PC-9 (cell line): ENCODE measurements around the gene DCANP1. TPM values are rescaled to one million over a fixed set of nuclear protein-coding genes. Genes with fewer than 3 reads are reported as not detected.

Experiments used
- BruUV-seq: library from RNA; stranded (reverse); fragments of 400-500 nt; replicated peaks from 2 replicates; lab custom pipeline; 2021; lab: Mats Ljungman, UMichigan
- CTCF ChIA-PET: fragments of 300-600 bp; sonication (Branson Sonifier 250); formaldehyde crosslinking; loops from one replicate; lab custom pipeline; 2022; ENCODE audit warnings: antibody characterized with exemption; lab: Charles Lee
- POLR2A ChIA-PET: fragments of 300-600 bp; sonication (Branson Sonifier 250); formaldehyde crosslinking; loops from one replicate; lab custom pipeline; 2022; ENCODE audit warnings: antibody characterized with exemption; ENCODE audit not compliant: unreplicated experiment; lab: Charles Lee
- DNase-seq, 2 experiments: peaks; one replicate each; pipeline versions ENCODE4 v3.0.0 to v3.0.0-alpha.2; 2015 to 2022; ENCODE audit warnings: mixed read lengths in 1 of 2
- H2AFZ ChIP-seq: fragments of 200-600 bp; sonication (generic); 2 replicates; pipeline ENCODE4 v1.8.1; 2017; ENCODE audit warnings: antibody characterized with exemption
- H3F3A ChIP-seq: fragments of 200-600 bp; sonication (generic); 2 replicates; pipeline ENCODE4 v1.8.1; 2017; ENCODE audit warnings: antibody characterized with exemption, mild to moderate bottlenecking, low read depth; ENCODE audit not compliant: insufficient read depth
- H3K27ac ChIP-seq: fragments of 200-600 bp; sonication (generic); 2 replicates; pipeline ENCODE4 v1.6.1; 2016; ENCODE audit warnings: mixed run types
- H3K27me3 ChIP-seq: fragments of 200-600 bp; sonication (generic); 2 replicates; pipeline ENCODE4 v1.6.1; 2016; ENCODE audit warnings: low read depth, mixed run types; ENCODE audit not compliant: insufficient read depth
- H3K36me3 ChIP-seq: fragments of 200-600 bp; sonication (generic); 2 replicates; pipeline ENCODE4 v1.6.1; 2016; ENCODE audit warnings: low read depth, mixed run types
- H3K4me1 ChIP-seq: fragments of 200-600 bp; sonication (generic); replicated peaks from 2 replicates; pipeline ENCODE4 v1.6.1; 2016; ENCODE audit warnings: mixed run types; ENCODE audit not compliant: insufficient read depth
- H3K4me2 ChIP-seq: fragments of 200-600 bp; sonication (generic); 2 replicates; pipeline ENCODE4 v1.6.1; 2017; ENCODE audit warnings: mixed run types
- H3K4me3 ChIP-seq: fragments of 200-600 bp; sonication (generic); 2 replicates; pipeline ENCODE4 v1.6.1; 2016; ENCODE audit warnings: mixed run types
- H3K79me2 ChIP-seq: fragments of 200-600 bp; sonication (generic); 2 replicates; pipeline ENCODE4 v1.6.1; 2017; ENCODE audit warnings: low read depth, mixed run types
- H3K9me2 ChIP-seq: fragments of 200-600 bp; sonication (generic); 2 replicates; pipeline ENCODE4 v1.8.1; 2017; ENCODE audit warnings: mild to moderate bottlenecking; ENCODE audit not compliant: insufficient read depth
- H3K9me3 ChIP-seq: fragments of 200-600 bp; sonication (generic); 2 replicates; pipeline ENCODE4 v1.8.1; 2016; ENCODE audit warnings: low read depth; ENCODE audit not compliant: insufficient read depth
- H4K20me1 ChIP-seq: fragments of 200-600 bp; sonication (generic); 2 replicates; pipeline ENCODE4 v1.8.1; 2017; ENCODE audit not compliant: insufficient read depth
- EZH2 ChIP-seq: fragments of 200-600 bp; sonication (generic); IDR thresholded peaks from 2 replicates; pipeline ENCODE4 v1.8.0; 2017; ENCODE audit warnings: antibody characterized with exemption, low read depth
- intact Hi-C: fragments of 100-400 bp; cut with micrococcal nuclease; formaldehyde crosslinking; loops from one replicate; pipeline ENCODE4 v1.10.0; 2022; ENCODE audit not compliant: unreplicated experiment
- total RNA-seq: library from RNA; stranded (reverse); gene quantifications from 2 replicates; pipeline ENCODE4 v1.2.3, GENCODE V29; 2021
- TF ChIP-seq, protein P1 (sequence below): fragments of 200-600 bp; sonication (generic); conservative IDR thresholded peaks from 2 replicates; pipeline ENCODE4 v1.6.1; 2017; ENCODE audit warnings: mixed run types, antibody characterized with exemption, mild to moderate bottlenecking, moderate library complexity

DCANP1 gene
- total RNA-seq, 1 experiment from 2014 or later: not detected

DNA sequence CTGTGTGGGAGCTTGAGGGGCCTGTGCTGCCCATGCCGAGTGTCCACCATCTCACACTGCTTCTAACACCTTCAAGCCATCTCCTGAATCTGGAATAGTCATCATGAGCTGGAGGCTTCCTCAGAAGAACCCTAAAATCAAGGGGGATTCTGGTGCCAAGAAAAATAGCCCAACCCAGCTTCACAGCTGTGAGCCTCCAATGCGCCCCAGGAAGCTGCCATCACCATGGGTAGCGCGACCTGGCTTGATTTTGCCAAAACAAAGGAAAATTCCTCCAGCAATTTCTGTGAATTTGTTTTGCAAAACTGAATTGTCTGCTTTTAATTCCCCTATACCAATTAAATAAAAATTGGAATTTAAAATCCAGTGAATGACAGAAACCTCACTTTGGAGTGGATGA lies 11.2 kb upstream of the DCANP1 start:
- no peak for TF ChIP-seq EZH2
- TF ChIP-seq, protein P1, sequence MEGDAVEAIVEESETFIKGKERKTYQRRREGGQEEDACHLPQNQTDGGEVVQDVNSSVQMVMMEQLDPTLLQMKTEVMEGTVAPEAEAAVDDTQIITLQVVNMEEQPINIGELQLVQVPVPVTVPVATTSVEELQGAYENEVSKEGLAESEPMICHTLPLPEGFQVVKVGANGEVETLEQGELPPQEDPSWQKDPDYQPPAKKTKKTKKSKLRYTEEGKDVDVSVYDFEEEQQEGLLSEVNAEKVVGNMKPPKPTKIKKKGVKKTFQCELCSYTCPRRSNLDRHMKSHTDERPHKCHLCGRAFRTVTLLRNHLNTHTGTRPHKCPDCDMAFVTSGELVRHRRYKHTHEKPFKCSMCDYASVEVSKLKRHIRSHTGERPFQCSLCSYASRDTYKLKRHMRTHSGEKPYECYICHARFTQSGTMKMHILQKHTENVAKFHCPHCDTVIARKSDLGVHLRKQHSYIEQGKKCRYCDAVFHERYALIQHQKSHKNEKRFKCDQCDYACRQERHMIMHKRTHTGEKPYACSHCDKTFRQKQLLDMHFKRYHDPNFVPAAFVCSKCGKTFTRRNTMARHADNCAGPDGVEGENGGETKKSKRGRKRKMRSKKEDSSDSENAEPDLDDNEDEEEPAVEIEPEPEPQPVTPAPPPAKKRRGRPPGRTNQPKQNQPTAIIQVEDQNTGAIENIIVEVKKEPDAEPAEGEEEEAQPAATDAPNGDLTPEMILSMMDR: no peak
- no peak overlapping the region for H3K27ac ChIP-seq
- POLR2A ChIA-PET: no interaction called here
- H2AFZ ChIP-seq: no peak overlapping the region
- no peaks in the 10 kb centered on the region for H3F3A ChIP-seq
- H3K4me2 ChIP-seq: peak overlapping the region; percentile 17; the same call in 1 of the 2 replicates
- no peaks in the 10 kb centered on the region for H3K4me1 ChIP-seq
- H3K79me2 ChIP-seq: no peaks in the 10 kb centered on the region
- no peak overlapping the region for H3K4me3 ChIP-seq
- no peaks in the 10 kb centered on the region for H3K36me3 ChIP-seq
- CTCF ChIA-PET: interaction anchor here (0.6 to 2.1 kb wide), 4 partner anchors 8 to 30 kb away, joined by 4 to 7 read pairs (median 4); no protein-coding TSS in a partner anchor
- H4K20me1 ChIP-seq: no peaks in the 10 kb centered on the region
- DNase-seq: no peak
- peaks cover 55% of the 10 kb centered on the region for H3K27me3 ChIP-seq
- no TSS peak for BruUV-seq
- H3K9me3 ChIP-seq: no peaks in the 10 kb centered on the region
- intact Hi-C loops: no loop called here
- H3K9me2 ChIP-seq: no peaks in the 10 kb centered on the region

DNA sequence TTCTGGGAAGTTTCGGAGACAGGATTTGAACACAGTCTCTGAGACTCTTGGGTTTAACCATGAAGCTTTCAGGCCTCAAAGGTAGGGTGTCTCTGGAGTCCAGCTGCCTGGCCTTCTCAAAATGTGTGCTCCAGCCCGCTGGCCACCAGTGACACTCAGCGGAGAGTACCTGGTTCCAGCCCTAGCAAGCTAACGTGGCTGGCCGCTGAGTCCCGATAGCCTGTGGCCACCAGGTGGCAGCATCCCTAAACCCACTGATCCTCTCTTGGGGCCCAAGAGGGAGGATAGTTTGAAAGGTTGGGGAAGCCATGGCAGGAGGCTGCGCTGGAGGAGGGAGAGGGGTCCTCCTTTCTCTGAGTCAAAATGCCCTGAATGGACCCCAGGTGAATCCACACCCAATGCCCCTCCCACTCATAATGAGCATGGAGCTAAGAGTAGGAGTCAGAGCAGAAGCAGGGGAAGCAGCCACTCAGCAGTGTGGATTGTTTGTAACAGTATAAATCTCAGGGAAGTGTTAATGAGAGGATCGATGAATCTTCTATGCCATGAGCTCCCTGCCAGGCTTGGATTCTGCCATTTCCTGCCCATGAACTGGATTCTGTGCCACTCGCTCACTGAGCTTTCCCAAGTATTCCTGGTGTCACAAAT lies 10.4 kb upstream of the DCANP1 start:
- H3K27ac ChIP-seq: no peak overlapping the region
- no peaks in the 10 kb centered on the region for H3F3A ChIP-seq
- no peaks in the 10 kb centered on the region for H4K20me1 ChIP-seq
- H3K4me1 ChIP-seq: no peaks in the 10 kb centered on the region
- no peak overlapping the region for H3K4me3 ChIP-seq
- H3K9me2 ChIP-seq: no peaks in the 10 kb centered on the region
- ChIA-PET CTCF (interaction anchor here (0.6 to 2.1 kb wide), 6 partner anchors 9 to 109 kb away, joined by 3 to 7 read pairs (median 4); no protein-coding TSS in a partner anchor), POLR2A (interaction anchor here (0.6 kb wide), 1 partner anchor 671 kb away, joined by 3 read pairs; no protein-coding TSS in a partner anchor)
- no peaks in the 10 kb centered on the region for H3K9me3 ChIP-seq
- H2AFZ ChIP-seq: no peak overlapping the region
- H3K79me2 ChIP-seq: no peaks in the 10 kb centered on the region
- DNase-seq: peak; percentile 44 to 49
- H3K27me3 ChIP-seq: peaks cover 55% of the 10 kb centered on the region
- TF ChIP-seq, protein P1: peak; percentile 83
- TF ChIP-seq EZH2: no peak
- no peak overlapping the region for H3K4me2 ChIP-seq
- no TSS peak for BruUV-seq
- no peaks in the 10 kb centered on the region for H3K36me3 ChIP-seq
- intact Hi-C loops: no loop called here

DNA sequence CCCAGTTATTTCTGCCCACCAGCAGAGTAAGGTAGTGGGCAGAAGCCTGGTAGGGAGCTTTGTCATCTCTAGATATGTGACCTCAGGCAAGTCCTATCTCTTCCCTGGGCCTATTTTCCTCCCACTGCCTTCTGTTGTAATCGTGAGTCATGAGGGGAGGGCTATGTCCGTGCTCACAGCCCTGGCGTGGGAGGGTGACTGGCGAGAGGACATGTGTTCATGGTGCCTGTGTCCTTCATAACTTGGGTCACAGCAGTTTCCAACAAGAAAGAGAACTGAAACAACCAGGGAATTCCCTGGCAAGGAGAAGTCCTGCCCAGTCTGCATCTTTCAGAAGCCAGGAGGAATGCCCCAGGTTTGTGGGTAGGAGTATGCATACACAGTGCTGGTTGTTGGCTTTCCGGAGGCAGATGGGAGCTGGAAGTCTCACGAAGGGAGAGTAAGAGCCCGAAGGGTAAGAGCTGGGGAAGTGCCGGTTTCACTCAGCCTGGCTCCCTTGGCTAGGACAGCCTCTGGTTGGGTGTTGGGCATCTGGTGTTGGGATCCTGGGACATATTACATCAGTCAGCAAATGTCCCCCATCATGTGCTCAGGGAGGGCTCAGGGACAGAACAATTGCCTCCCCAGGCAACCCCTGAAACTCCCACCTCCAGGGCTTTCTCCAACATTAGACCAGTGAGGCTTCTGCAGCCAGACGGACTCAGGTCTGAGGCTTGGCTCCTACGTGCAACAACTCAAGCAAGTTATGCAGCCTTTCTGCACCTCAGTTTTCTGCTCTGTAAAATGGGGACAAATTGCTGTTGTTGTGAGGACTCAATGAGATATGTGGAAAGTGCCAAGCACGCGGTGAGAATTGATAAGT lies 9.3 kb upstream of the DCANP1 start:
- Histone ChIP-seq H3K27ac (no peak overlapping the region), H3K79me2 (no peaks in the 10 kb centered on the region), H3K4me1 (no peaks in the 10 kb centered on the region), H3K4me3 (no peak overlapping the region), H3K9me2 (no peaks in the 10 kb centered on the region), H3K9me3 (no peaks in the 10 kb centered on the region), H2AFZ (no peak overlapping the region), H3K27me3 (peaks cover 59% of the 10 kb centered on the region), H3K4me2 (no peak overlapping the region), H4K20me1 (no peaks in the 10 kb centered on the region), H3F3A (no peaks in the 10 kb centered on the region), H3K36me3 (no peaks in the 10 kb centered on the region)
- POLR2A ChIA-PET: no interaction called here
- BruUV-seq: no TSS peak
- DNase-seq: peak; percentile 15 to 43
- CTCF ChIA-PET: interaction anchor here (0.9 to 1.5 kb wide), 2 partner anchors 70 to 93 kb away, joined by 3 to 4 read pairs; no protein-coding TSS in a partner anchor
- TF ChIP-seq EZH2: no peak
- TF ChIP-seq, protein P1: no peak
- intact Hi-C loops: no loop called here
